Measurements from ENCODE around the gene PLCH1. TPM values are rescaled to one million over a fixed set of nuclear protein-coding genes. Genes with fewer than 3 reads are reported as not detected.

The PLCH1 gene
- total and polyA plus RNA-seq, 2 of the 8 experiments (the other 6 are each of a cell fraction or from before 2014, with no cell fraction given), result 5.8 to 17.2 TPM

- no peak overlapping the region for H2AFZ ChIP-seq (ENCODE audit: low read length)
- 95% methylated on average over 5 of the region's 5 CpGs; no CpG with 5 or more reads in 1 of the 2 experiments for WGBS, 2 experiments (ENCODE audit: extremely low coverage in 1 of 2, insufficient coverage in 1 of 2, insufficient read length in 1 of 2, insufficient replicate concordance in 2 of 2, low coverage in 1 of 2, low lambda C conversion rate in 2 of 2, missing lambda C conversion rate in 1 of 2)
- no peaks in the 10 kb centered on the region; the same call in 1 of the 2 replicates for H3K23me2 ChIP-seq (ENCODE audit: low read depth, low read length)
- H3K4me1 ChIP-seq (replicated peaks in 1 of 4; ENCODE audit: control insufficient read depth in 3 of 4, insufficient read depth in 4 of 4, low read length in 3 of 4), result no peaks in the 10 kb centered on the region
- no peak overlapping the region for H4K8ac ChIP-seq (ENCODE audit: extremely low read depth, insufficient read depth, low read length)
- no peaks in the 10 kb centered on the region for H3K79me1 ChIP-seq (ENCODE audit: low read depth, low read length)
- no peak overlapping the region for H2BK120ac ChIP-seq (replicated peaks; ENCODE audit: low read depth, low read length)
- H2BK5ac ChIP-seq (ENCODE audit: low read depth, low read length), result no peak overlapping the region
- no peak overlapping the region for H2BK15ac ChIP-seq (ENCODE audit: low read length)
- no peaks in the 10 kb centered on the region for H3K79me2 ChIP-seq (ENCODE audit: control insufficient read depth in 1 of 2, insufficient read depth in 2 of 2, low read length in 2 of 2)
- H2AK5ac ChIP-seq (ENCODE audit: low read depth, low read length), result no peak overlapping the region
- H3K36me3 ChIP-seq (ENCODE audit: control insufficient read depth in 2 of 4, insufficient read depth in 4 of 4, low read length in 3 of 4), result no peaks in the 10 kb centered on the region
- H4K91ac ChIP-seq (replicated peaks; ENCODE audit: insufficient read length, low read length), result no peak overlapping the region
- no peak overlapping the region for H2BK12ac ChIP-seq (ENCODE audit: low read depth, low read length)
- no peak overlapping the region for H3K9ac ChIP-seq (replicated peaks in 1 of 4; ENCODE audit: extremely low read depth in 1 of 4, low read depth in 3 of 4, low read length in 3 of 4)
- ChIA-PET CTCF (ENCODE audit: partially characterized antibody) (interaction anchor here (0.7 to 1.4 kb wide), 4 partner anchors 95 to 933 kb away, joined by 3 to 4 read pairs (median 4); no protein-coding TSS in a partner anchor), POLR2A (ENCODE audit: partially characterized antibody) (no interaction called here)
- no peak overlapping the region for H3K4me2 ChIP-seq (ENCODE audit: insufficient read depth in 1 of 2, low read depth in 2 of 2, low read length in 2 of 2)
- peak overlapping the region; percentile 50; the same call in 1 of the 2 replicates for H2BK20ac ChIP-seq (ENCODE audit: low read length)
- no peaks in the 10 kb centered on the region for H4K20me1 ChIP-seq (replicated peaks in 1 of 2; ENCODE audit: control insufficient read depth in 1 of 2, insufficient read depth in 2 of 2, low read length in 2 of 2)
- no peak overlapping the region for H3K4me3 ChIP-seq (ENCODE audit: extremely low read depth in 1 of 4, insufficient read depth in 2 of 4, low read depth in 3 of 4, low read length in 4 of 4)
- H4K5ac ChIP-seq (ENCODE audit: insufficient read length, low read depth, low read length), result no peak overlapping the region
- no peak for DNase-seq (ENCODE audit: low read depth in 1 of 2, low spot score in 2 of 2)
- FAIRE-seq, result no peak
- H3K4ac ChIP-seq (replicated peaks; ENCODE audit: insufficient read length, low read depth, low read length), result no peak overlapping the region
- no peak overlapping the region for H3K56ac ChIP-seq (replicated peaks; ENCODE audit: insufficient read length, low read depth, low read length)
- no peak overlapping the region for H3K14ac ChIP-seq (ENCODE audit: insufficient read length)
- H3K27me3 ChIP-seq (replicated peaks in 1 of 4; ENCODE audit: control insufficient read depth in 3 of 4, extremely low read depth in 1 of 4, insufficient read depth in 3 of 4, low read length in 3 of 4), result no peaks in the 10 kb centered on the region
- no peaks in the 10 kb centered on the region for H3K9me3 ChIP-seq (ENCODE audit: insufficient read depth in 2 of 2, low read depth in 1 of 2, low read length in 1 of 2)
- no peak overlapping the region for H3K27ac ChIP-seq (ENCODE audit: low read depth, low read length)
- H3K23ac ChIP-seq (ENCODE audit: insufficient read length), result no peak overlapping the region
- H3K18ac ChIP-seq (ENCODE audit: extremely low read depth, low read length), result no peak overlapping the region
- no peak for TF ChIP-seq BRCA1 (IDR thresholded peaks at IDR 0.05; ENCODE audit: low read depth, low read length)
- no peak for TF ChIP-seq TEAD4 (IDR thresholded peaks at IDR 0.05; ENCODE audit: low read depth, low read length)
- no peak for TF ChIP-seq CREB1 (IDR thresholded peaks at IDR 0.05)
- TF ChIP-seq CEBPB (IDR thresholded peaks at IDR 0.05; ENCODE audit: low read depth, low read length), result no peak
- no peak for TF ChIP-seq SP1 (IDR thresholded peaks at IDR 0.05; ENCODE audit: low read depth, low read length)
- no peak for TF ChIP-seq RFX5 (IDR thresholded peaks at IDR 0.05; ENCODE audit: borderline replicate concordance, low read depth, low read length)
- no peak for TF ChIP-seq ZNF274 (IDR thresholded peaks at IDR 0.05; ENCODE audit: borderline replicate concordance, extremely low read depth, low read length)
- TF ChIP-seq KDM5A (IDR thresholded peaks at IDR 0.05; ENCODE audit: low read length), result no peak
- no peak for TF ChIP-seq CHD2 (IDR thresholded peaks at IDR 0.05; ENCODE audit: low read length)
- no peak for TF ChIP-seq TAF7 (optimal IDR thresholded peaks at IDR 0.05; ENCODE audit: borderline replicate concordance, low read depth, low read length)
- no peak for TF ChIP-seq RXRA (IDR thresholded peaks at IDR 0.05; ENCODE audit: insufficient read depth, low read depth, low read length)
- no peak for TF ChIP-seq POLR2AphosphoS5 (IDR thresholded peaks at IDR 0.05; ENCODE audit: low read depth, low read length)
- TF ChIP-seq ATF3 (IDR thresholded peaks at IDR 0.05; ENCODE audit: insufficient read depth, low read depth, low read length), result no peak
These were observed 418.6 kb downstream of the PLCH1 start for GRCh38 chr3:155326244-155326643.

Data from H1 (cell line).